Measurements from ENCODE around the gene RALGPS2.
"Not testable (repeated sequence)": the region's sequence is repeated elsewhere in the genome, so short reads cannot be mapped to it uniquely, and the experiment has no call there.

The RALGPS2 gene

GRCh38 chr1:178942285-178943198, 217.5 kb downstream of the RALGPS2 start:
- DNase-seq (ENCODE audit: low spot score) = peak; percentile 60

- no peak for DNase-seq (ENCODE audit: low spot score)
These were observed 219.7 kb downstream of the RALGPS2 start for GRCh38 chr1:178944729-178945128.

- peak; percentile 73 for DNase-seq (ENCODE audit: low spot score)
These were observed 220.8 kb downstream of the RALGPS2 start for GRCh38 chr1:178945763-178946266.

- no peak for DNase-seq (ENCODE audit: low spot score)
These were observed 221.4 kb downstream of the RALGPS2 start for GRCh38 chr1:178946416-178946815.

GRCh38 chr1:178946855-178947676, 222.0 kb downstream of the RALGPS2 start:
- no peak for DNase-seq (ENCODE audit: low spot score)

- no peak for DNase-seq (ENCODE audit: low spot score)
These were observed 222.6 kb downstream of the RALGPS2 start for GRCh38 chr1:178947677-178947981.

GRCh38 chr1:178948676-178949075, 223.6 kb downstream of the RALGPS2 start:
- DNase-seq (ENCODE audit: low spot score) = no peak

- DNase-seq (ENCODE audit: low spot score) = not testable (repeated sequence)
These were observed 224.8 kb downstream of the RALGPS2 start for GRCh38 chr1:178949866-178950265.

GRCh38 chr1:178951600-178951999, 226.6 kb downstream of the RALGPS2 start:
- no peak for DNase-seq (ENCODE audit: low spot score)

- DNase-seq (ENCODE audit: low spot score) = no peak
These were observed 228.0 kb downstream of the RALGPS2 start for GRCh38 chr1:178953034-178953433.

- DNase-seq (ENCODE audit: low spot score) = no peak
These were observed 228.7 kb downstream of the RALGPS2 start for GRCh38 chr1:178953538-178954324.

GRCh38 chr1:178954325-178954690, 229.3 kb downstream of the RALGPS2 start:
- no peak for DNase-seq (ENCODE audit: low spot score)

GRCh38 chr1:178954937-178955336, 229.9 kb downstream of the RALGPS2 start:
- no peak for DNase-seq (ENCODE audit: low spot score)

GRCh38 chr1:178955391-178955954, 230.4 kb downstream of the RALGPS2 start:
- DNase-seq (ENCODE audit: low spot score) = no peak

GRCh38 chr1:178958491-178958890, 233.4 kb downstream of the RALGPS2 start:
- DNase-seq (ENCODE audit: low spot score) = no peak

- DNase-seq (ENCODE audit: low spot score) = no peak
These were observed 234.8 kb downstream of the RALGPS2 start for GRCh38 chr1:178959543-178960460.

- DNase-seq (ENCODE audit: low spot score) = peak; percentile 5
These were observed 235.6 kb downstream of the RALGPS2 start for GRCh38 chr1:178960482-178961240.

- peak; percentile 4 for DNase-seq (ENCODE audit: low spot score)
These were observed 236.3 kb downstream of the RALGPS2 start for GRCh38 chr1:178961331-178961730.

- no peak for DNase-seq (ENCODE audit: low spot score)
These were observed 236.8 kb downstream of the RALGPS2 start for GRCh38 chr1:178961868-178962267.
